Fibroblast of lung (primary cell): ENCODE data around the gene MARCHF6.

Experiments
- EZH2 ChIP-seq: IDR thresholded peaks from 2 replicates; pipeline ENCODE4 v1.5.1; 2012; ENCODE audit warnings: low read length, control low read depth, mild to moderate bottlenecking; ENCODE audit errors: missing control alignments
- TF ChIP-seq, protein P1 (sequence below), 2 donors: IDR thresholded peaks in 1 of 2; conservative IDR thresholded peaks in 1 of 2; 1 replicate in 1 of 2; 2 replicates in 1 of 2; pipeline ENCODE4 v1.5.1; 2011 to 2012; ENCODE audit warnings: low read length in 2 of 2, control low read depth in 1 of 2, inconsistent platforms in 1 of 2, low read depth in 1 of 2, mild to moderate bottlenecking in 1 of 2

DNA sequence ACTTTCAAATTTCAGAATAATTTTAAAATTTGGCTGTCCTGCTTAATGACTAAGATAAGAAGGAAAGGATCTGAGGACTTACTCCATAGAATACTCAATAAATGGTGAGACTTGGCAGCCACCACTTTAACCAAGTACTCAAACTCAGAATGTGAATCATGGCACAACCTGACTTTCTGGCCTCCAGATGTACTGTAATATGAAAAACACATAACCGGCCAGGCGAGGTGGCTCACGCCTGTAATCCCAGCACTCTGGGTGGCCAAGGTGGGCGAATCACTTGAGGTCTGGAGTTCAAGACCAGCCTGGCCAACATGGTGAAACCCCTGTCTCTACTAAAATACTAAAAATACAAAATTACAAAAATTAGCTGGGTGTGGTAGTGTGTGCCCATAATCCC, 10.0 kb upstream of the MARCHF6 start:
- TF ChIP-seq, protein P1, sequence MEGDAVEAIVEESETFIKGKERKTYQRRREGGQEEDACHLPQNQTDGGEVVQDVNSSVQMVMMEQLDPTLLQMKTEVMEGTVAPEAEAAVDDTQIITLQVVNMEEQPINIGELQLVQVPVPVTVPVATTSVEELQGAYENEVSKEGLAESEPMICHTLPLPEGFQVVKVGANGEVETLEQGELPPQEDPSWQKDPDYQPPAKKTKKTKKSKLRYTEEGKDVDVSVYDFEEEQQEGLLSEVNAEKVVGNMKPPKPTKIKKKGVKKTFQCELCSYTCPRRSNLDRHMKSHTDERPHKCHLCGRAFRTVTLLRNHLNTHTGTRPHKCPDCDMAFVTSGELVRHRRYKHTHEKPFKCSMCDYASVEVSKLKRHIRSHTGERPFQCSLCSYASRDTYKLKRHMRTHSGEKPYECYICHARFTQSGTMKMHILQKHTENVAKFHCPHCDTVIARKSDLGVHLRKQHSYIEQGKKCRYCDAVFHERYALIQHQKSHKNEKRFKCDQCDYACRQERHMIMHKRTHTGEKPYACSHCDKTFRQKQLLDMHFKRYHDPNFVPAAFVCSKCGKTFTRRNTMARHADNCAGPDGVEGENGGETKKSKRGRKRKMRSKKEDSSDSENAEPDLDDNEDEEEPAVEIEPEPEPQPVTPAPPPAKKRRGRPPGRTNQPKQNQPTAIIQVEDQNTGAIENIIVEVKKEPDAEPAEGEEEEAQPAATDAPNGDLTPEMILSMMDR (conservative IDR thresholded peaks at IDR 0.05 in 1 of 2, IDR thresholded peaks at IDR 0.05 in 1 of 2; ENCODE audit: low read depth in 1 of 2, low read length in 2 of 2) = no peak
- no peak for TF ChIP-seq EZH2
